ENCODE measurements around the gene HTR7.
A peak's percentile ranks its signal among the peaks of the same experiment; 100 is the strongest.

HTR7 gene

DNA sequence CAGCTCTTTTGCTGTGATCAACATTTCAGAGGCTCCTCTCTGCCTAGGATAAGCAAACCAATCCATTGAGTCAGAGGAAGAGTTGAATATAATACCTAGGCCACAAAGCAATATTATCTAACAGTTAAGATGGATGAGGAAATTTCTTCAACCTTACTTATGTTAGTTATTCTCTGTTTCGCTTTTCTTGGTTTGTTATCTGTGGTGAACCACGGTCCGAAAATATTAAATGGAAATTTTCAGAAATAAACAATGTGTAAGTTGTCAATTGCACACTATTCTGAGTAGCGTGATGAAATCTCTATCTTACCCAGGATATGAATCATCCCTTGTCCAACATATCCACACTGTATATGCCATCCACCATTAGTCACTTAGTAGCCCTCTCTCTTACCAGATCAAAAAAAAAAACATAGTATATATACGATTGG, 1.5 kb upstream of the HTR7 start:
- Histone ChIP-seq H3K9me3 (ENCODE audit: control insufficient read depth, low read length) (no peaks in the 10 kb centered on the region), H3K18ac (ENCODE audit: low read depth in 1 of 2, low read length in 2 of 2) (no peak overlapping the region), H3K4me1 (ENCODE audit: control insufficient read depth, insufficient read depth, low read depth, low read length) (peaks cover 7% of the 10 kb centered on the region), H2BK5ac (ENCODE audit: low read depth, low read length, poor library complexity, severe bottlenecking) (no peak overlapping the region), H4K8ac (ENCODE audit: low read length) (no peak overlapping the region), H3K4me3 (ENCODE audit: insufficient read depth in 1 of 2, low read depth in 1 of 2, low read length in 2 of 2) (no peak overlapping the region), H3K27me3 (ENCODE audit: control insufficient read depth in 1 of 2, insufficient read depth in 1 of 2, low read length in 2 of 2) (peaks cover 8 to 28% of the 10 kb centered on the region in 2 experiments), H3K9ac (ENCODE audit: low read length) (no peak overlapping the region), H4K91ac (ENCODE audit: low read length) (no peak overlapping the region), H3K23ac (ENCODE audit: low read length in 2 of 2) (no peak overlapping the region), H3K4me2 (ENCODE audit: low read length, poor library complexity, severe bottlenecking) (no peak overlapping the region), H2BK120ac (ENCODE audit: low read depth, low read length) (no peak overlapping the region), H2AK5ac (ENCODE audit: low read length, severe bottlenecking) (no peak overlapping the region), H3K14ac (ENCODE audit: low read length in 2 of 2) (no peak overlapping the region), H3K36me3 (ENCODE audit: control insufficient read depth in 1 of 2, insufficient read depth in 2 of 2, low read depth in 1 of 2, low read length in 2 of 2) (no peaks in the 10 kb centered on the region), H3K4ac (ENCODE audit: low read depth in 1 of 2, low read length in 2 of 2) (no peak overlapping the region), H3K79me1 (replicated peaks; ENCODE audit: low read length, poor library complexity, severe bottlenecking) (no peaks in the 10 kb centered on the region), H2BK15ac (ENCODE audit: low read depth, poor library complexity, severe bottlenecking) (no peak overlapping the region), H3K27ac (ENCODE audit: low read length, poor library complexity, severe bottlenecking) (peak overlapping the region; percentile 10), H2BK12ac (ENCODE audit: low read length in 2 of 2) (no peak overlapping the region), H2AFZ (ENCODE audit: low read depth, low read length) (no peak overlapping the region)
- peak; percentile 86 for DNase-seq
- 29% methylated on average over 1 of the region's 5 CpGs for WGBS

DNA sequence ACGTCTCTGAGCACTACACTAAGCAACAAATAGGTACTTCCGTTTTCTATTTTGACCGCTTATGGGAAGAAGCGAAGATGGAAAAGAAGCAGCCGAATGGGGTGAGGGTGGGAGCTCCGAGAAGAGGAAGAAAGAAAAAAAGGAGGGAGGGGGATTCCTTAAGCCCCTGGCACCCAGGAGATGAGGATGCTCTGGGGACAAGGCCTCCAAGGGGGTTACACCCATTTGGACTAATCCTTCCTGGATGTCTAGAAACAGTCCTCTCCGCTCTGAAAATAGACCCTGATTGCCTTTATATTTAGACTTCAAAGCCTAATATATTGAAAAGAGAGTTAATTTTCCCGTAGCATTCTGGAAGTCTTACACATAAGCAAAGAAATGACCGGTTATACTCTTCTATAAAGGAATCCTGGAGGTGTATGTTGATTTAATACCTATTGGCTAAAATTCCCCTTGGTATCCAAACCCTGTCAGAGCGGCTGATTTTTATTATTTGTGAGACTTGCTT, 676 bp upstream of the HTR7 start:
- 30% methylated on average over 5 of the region's 10 CpGs for WGBS
- H3K4me1 ChIP-seq (ENCODE audit: control insufficient read depth, insufficient read depth, low read depth, low read length) = peaks cover 7% of the 10 kb centered on the region
- no peak overlapping the region for H3K23ac ChIP-seq (ENCODE audit: low read length in 2 of 2)

DNA sequence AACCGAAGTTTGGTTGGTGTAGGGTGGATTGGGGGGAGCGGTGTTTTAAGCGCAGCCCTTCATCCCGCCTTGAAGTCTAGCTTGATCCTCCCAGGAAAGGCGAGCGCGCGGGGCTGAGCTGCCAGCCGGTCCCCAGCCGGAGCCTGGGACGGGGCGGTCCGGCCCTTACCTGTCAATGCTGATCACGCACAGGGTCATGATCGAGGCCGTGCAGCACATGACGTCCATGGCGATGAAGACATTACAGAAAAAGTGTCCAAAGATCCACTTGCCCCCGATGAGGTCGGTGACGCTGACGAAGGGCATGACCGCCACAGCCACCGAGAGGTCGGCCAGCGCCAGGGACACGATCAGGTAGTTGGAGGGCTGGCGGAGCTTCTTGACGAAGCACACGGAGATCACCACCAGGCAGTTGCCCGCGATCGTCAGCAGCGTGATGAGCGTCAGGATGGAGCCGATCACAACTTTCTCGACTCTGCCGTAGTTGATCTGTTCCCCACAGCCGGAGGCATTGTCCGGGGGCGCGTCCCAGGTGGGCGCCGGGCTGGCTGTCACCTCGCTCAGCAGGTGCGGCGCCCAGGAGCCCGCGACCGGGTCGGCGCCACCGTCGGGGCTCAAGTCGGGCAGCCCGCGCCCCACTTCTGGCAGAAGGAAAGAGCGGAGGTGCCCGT, 740 bp downstream of the HTR7 start:
- no peaks in the 10 kb centered on the region for H3K79me1 ChIP-seq (replicated peaks; ENCODE audit: low read length, poor library complexity, severe bottlenecking)
- H3K9ac ChIP-seq (ENCODE audit: low read length) = peak overlapping the region; percentile 37
- peak overlapping the region; percentile 95 for H3K4me2 ChIP-seq (ENCODE audit: low read length, poor library complexity, severe bottlenecking)
- H3K27ac ChIP-seq (ENCODE audit: low read length, poor library complexity, severe bottlenecking) = no peak overlapping the region
- peak overlapping the region; percentile 71 to 82 for H3K4me3 ChIP-seq (ENCODE audit: insufficient read depth in 1 of 2, low read depth in 1 of 2, low read length in 2 of 2)
- no peak overlapping the region for H2BK5ac ChIP-seq (ENCODE audit: low read depth, low read length, poor library complexity, severe bottlenecking)
- H2BK15ac ChIP-seq (ENCODE audit: low read depth, poor library complexity, severe bottlenecking) = no peak overlapping the region
- H3K4me1 ChIP-seq (ENCODE audit: control insufficient read depth, insufficient read depth, low read depth, low read length) = peaks cover 7% of the 10 kb centered on the region
- peak overlapping the region; percentile 56 for H2AFZ ChIP-seq (ENCODE audit: low read depth, low read length)
- H4K8ac ChIP-seq (ENCODE audit: low read length) = no peak overlapping the region
- no peak overlapping the region for H3K4ac ChIP-seq (ENCODE audit: low read depth in 1 of 2, low read length in 2 of 2)
- 14% methylated on average over 49 of the region's 59 CpGs for WGBS
- no peak overlapping the region for H2BK120ac ChIP-seq (ENCODE audit: low read depth, low read length)
- H3K36me3 ChIP-seq (ENCODE audit: control insufficient read depth in 1 of 2, insufficient read depth in 2 of 2, low read depth in 1 of 2, low read length in 2 of 2) = no peaks in the 10 kb centered on the region
- peak; percentile 16 for DNase-seq
- H3K14ac ChIP-seq (ENCODE audit: low read length in 2 of 2) = no peak overlapping the region
- H4K91ac ChIP-seq (ENCODE audit: low read length) = no peak overlapping the region
- peaks cover 13% of the 10 kb centered on the region for H3K9me3 ChIP-seq (ENCODE audit: control insufficient read depth, low read length)
- peak overlapping the region in 1 of 2 experiments; percentile 3 for H2BK12ac ChIP-seq (ENCODE audit: low read length in 2 of 2)
- no peak overlapping the region for H2AK5ac ChIP-seq (ENCODE audit: low read length, severe bottlenecking)
- H3K18ac ChIP-seq (ENCODE audit: low read depth in 1 of 2, low read length in 2 of 2) = no peak overlapping the region
- peak overlapping the region in 1 of 2 experiments; percentile 73 for H3K23ac ChIP-seq (ENCODE audit: low read length in 2 of 2)
- peaks cover 7 to 34% of the 10 kb centered on the region in 2 experiments for H3K27me3 ChIP-seq (ENCODE audit: control insufficient read depth in 1 of 2, insufficient read depth in 1 of 2, low read length in 2 of 2)

More for the DNA sequence above, 676 bp upstream of the HTR7 start:
- DNase-seq = no peak
- Histone ChIP-seq H3K27me3 (ENCODE audit: control insufficient read depth in 1 of 2, insufficient read depth in 1 of 2, low read length in 2 of 2) (peaks cover 7 to 34% of the 10 kb centered on the region in 2 experiments), H4K91ac (ENCODE audit: low read length) (no peak overlapping the region), H2BK5ac (ENCODE audit: low read depth, low read length, poor library complexity, severe bottlenecking) (no peak overlapping the region), H3K14ac (ENCODE audit: low read length in 2 of 2) (no peak overlapping the region), H3K9me3 (ENCODE audit: control insufficient read depth, low read length) (peaks cover under 1% of the 10 kb centered on the region), H3K9ac (ENCODE audit: low read length) (peak overlapping the region; percentile 78), H3K4ac (ENCODE audit: low read depth in 1 of 2, low read length in 2 of 2) (no peak overlapping the region), H2BK120ac (ENCODE audit: low read depth, low read length) (no peak overlapping the region), H3K4me3 (ENCODE audit: insufficient read depth in 1 of 2, low read depth in 1 of 2, low read length in 2 of 2) (peak overlapping the region in 1 of 2 experiments; percentile 76), H3K18ac (ENCODE audit: low read depth in 1 of 2, low read length in 2 of 2) (no peak overlapping the region), H3K4me2 (ENCODE audit: low read length, poor library complexity, severe bottlenecking) (peak overlapping the region; percentile 75), H3K27ac (ENCODE audit: low read length, poor library complexity, severe bottlenecking) (no peak overlapping the region), H2BK12ac (ENCODE audit: low read length in 2 of 2) (no peak overlapping the region), H3K36me3 (ENCODE audit: control insufficient read depth in 1 of 2, insufficient read depth in 2 of 2, low read depth in 1 of 2, low read length in 2 of 2) (no peaks in the 10 kb centered on the region), H4K8ac (ENCODE audit: low read length) (no peak overlapping the region), H2AK5ac (ENCODE audit: low read length, severe bottlenecking) (no peak overlapping the region), H2AFZ (ENCODE audit: low read depth, low read length) (no peak overlapping the region), H3K79me1 (replicated peaks; ENCODE audit: low read length, poor library complexity, severe bottlenecking) (no peaks in the 10 kb centered on the region), H2BK15ac (ENCODE audit: low read depth, poor library complexity, severe bottlenecking) (no peak overlapping the region)

DNA sequence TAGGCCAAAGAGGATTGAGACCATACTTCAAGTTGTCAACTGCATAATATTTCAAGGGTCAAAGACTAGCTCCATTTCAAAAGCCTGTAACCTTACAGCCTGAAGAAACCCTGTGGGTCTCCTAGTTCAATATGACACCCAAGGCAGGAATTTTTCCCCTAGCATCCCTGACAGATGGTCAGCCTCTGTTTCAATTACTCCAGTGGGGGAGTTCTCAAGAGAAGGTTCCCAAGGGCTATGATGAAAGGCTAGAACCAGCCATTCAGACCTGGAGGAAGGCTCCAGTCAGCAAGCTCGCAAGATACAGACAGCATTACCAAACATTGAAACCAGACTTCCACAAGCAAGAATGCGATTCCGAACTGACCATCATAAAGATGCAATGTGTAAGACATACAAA, 1.6 kb downstream of the HTR7 start:
- H3K27me3 ChIP-seq (ENCODE audit: control insufficient read depth in 1 of 2, insufficient read depth in 1 of 2, low read length in 2 of 2) = peaks cover 7 to 34% of the 10 kb centered on the region in 2 experiments
- 100% methylated on average over 3 of the region's 3 CpGs for WGBS
- no peak overlapping the region for H3K18ac ChIP-seq (ENCODE audit: low read depth in 1 of 2, low read length in 2 of 2)
- H3K4ac ChIP-seq (ENCODE audit: low read depth in 1 of 2, low read length in 2 of 2) = no peak overlapping the region
- no peak overlapping the region for H4K8ac ChIP-seq (ENCODE audit: low read length)
- no peak overlapping the region for H3K9ac ChIP-seq (ENCODE audit: low read length)
- no peak overlapping the region for H3K4me2 ChIP-seq (ENCODE audit: low read length, poor library complexity, severe bottlenecking)
- no peak overlapping the region for H2BK12ac ChIP-seq (ENCODE audit: low read length in 2 of 2)
- peaks cover 20% of the 10 kb centered on the region for H3K9me3 ChIP-seq (ENCODE audit: control insufficient read depth, low read length)
- no peak overlapping the region for H2BK5ac ChIP-seq (ENCODE audit: low read depth, low read length, poor library complexity, severe bottlenecking)
- no peak overlapping the region for H2BK15ac ChIP-seq (ENCODE audit: low read depth, poor library complexity, severe bottlenecking)
- H2AFZ ChIP-seq (ENCODE audit: low read depth, low read length) = no peak overlapping the region
- no peaks in the 10 kb centered on the region for H3K36me3 ChIP-seq (ENCODE audit: control insufficient read depth in 1 of 2, insufficient read depth in 2 of 2, low read depth in 1 of 2, low read length in 2 of 2)
- H3K23ac ChIP-seq (ENCODE audit: low read length in 2 of 2) = no peak overlapping the region
- H3K27ac ChIP-seq (ENCODE audit: low read length, poor library complexity, severe bottlenecking) = no peak overlapping the region
- no peak overlapping the region for H3K14ac ChIP-seq (ENCODE audit: low read length in 2 of 2)
- no peak overlapping the region for H3K4me3 ChIP-seq (ENCODE audit: insufficient read depth in 1 of 2, low read depth in 1 of 2, low read length in 2 of 2)
- no peaks in the 10 kb centered on the region for H3K79me1 ChIP-seq (replicated peaks; ENCODE audit: low read length, poor library complexity, severe bottlenecking)
- DNase-seq = peak; percentile 18
- H4K91ac ChIP-seq (ENCODE audit: low read length) = no peak overlapping the region
- no peak overlapping the region for H2AK5ac ChIP-seq (ENCODE audit: low read length, severe bottlenecking)
- no peak overlapping the region for H2BK120ac ChIP-seq (ENCODE audit: low read depth, low read length)
- H3K4me1 ChIP-seq (ENCODE audit: control insufficient read depth, insufficient read depth, low read depth, low read length) = peaks cover 7% of the 10 kb centered on the region

All from mesenchymal stem cell (in vitro differentiated cells and primary cell).